Activated CD8-positive, alpha-beta memory T cell treated with anti-CD3 and anti-CD28 coated beads, Interleukin-2, amount 50 U/mL, for 1 hour (primary cell): ENCODE measurements around the gene CRIP1.

ENCODE experiments used
- DNase-seq: peaks from one replicate; pipeline ENCODE4 v3.0.0-alpha.2; 2020; ENCODE audit errors: extremely low read depth

The CRIP1 gene

GRCh38 chr14:105486163-105486973, at the start of gene CRIP1:
TSS of gene CRIP1 (plus strand) at chr14:105486886. CDS start at chr14:105487260, 374 bp downstream.
- DNase-seq, result no peak

- no peak for DNase-seq
Measured at GRCh38 chr14:105436891-105437722, 49.6 kb upstream of the CRIP1 start.

DNA sequence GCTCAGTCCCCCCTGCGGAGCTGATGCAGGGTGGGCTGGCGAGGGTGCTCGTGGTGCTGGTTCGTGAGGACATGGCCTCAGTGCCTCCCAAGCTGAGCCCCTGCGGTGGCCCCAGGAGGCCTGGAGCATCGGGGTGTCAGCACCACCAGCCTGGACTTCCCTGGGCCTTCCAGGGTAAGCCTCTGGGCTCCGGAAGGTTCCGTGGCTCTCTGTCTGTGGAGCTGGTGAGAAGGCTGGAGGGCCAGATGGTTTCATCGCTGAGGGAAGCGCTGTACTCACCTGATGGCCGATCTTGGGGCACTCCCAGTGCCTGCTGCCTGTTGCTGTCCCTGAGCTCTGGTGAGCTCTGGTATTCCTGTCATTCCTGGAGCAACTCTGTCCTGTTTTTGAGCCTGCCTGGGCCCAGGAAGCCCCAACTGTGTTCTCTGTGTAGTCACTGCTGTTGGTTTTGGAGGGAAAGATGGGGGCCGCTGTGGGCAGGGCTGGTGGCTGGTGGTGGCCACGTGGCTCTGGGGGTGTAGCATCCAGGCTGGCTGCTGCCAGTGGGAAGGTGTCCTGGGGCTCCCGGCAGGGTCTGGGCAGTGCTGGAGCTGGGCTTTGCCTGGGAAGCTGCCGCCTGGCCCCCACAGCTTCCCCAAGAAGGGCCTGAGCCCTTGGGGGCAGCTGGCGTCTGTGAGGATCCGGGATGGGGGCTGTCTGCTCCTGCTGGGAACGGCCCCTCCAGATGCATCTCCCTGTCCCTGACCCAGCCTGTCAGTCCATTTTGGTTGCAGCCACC, 48.8 kb upstream of the CRIP1 start:
- no peak for DNase-seq

DNA sequence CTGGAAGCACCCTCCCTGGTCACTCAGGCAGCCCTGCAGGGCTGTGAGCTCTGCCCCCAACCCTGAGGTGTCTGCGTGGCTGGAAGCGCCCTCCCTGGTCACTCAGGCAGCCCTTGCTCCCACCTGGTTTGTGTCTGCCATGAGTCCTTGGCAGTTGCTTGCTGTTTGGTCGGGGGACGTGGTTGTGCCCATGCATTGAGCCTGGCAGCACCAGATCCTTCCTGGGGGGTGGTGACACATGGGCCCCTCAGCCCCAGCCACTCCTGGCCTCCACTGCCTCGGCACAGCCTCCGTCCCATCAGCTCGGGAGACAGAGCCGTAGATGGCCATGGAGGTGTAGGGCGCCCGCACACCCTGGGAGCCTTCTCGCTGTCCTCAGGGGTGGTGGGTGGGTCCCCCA, 47.5 kb upstream of the CRIP1 start:
- DNase-seq, result no peak

GRCh38 chr14:105439710-105440553, 46.8 kb upstream of the CRIP1 start:
- no peak for DNase-seq

GRCh38 chr14:105440554-105440900, 46.2 kb upstream of the CRIP1 start:
- DNase-seq, result no peak

DNA sequence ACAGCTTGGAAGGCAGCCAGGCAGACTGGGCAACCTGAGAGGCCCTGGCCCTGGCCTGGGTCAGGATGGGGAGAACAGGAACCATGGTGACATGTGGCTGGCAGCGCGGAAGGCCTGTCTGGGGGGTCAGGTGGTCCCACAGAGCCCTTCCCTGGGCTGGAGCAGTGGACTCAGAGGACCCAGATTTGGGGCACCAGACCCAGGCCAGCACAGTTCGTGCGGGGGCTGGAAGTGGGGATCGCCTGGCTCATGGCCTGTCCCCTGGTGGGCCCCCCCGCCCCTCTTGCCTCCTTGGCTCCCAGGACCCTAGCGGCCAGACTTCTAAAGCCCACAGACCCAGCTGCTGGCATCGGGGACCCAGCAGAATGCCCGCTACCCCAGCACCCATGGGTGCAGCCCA, 45.7 kb upstream of the CRIP1 start:
- no peak for DNase-seq

- DNase-seq, result no peak
Measured at GRCh38 chr14:105442125-105442524, 44.6 kb upstream of the CRIP1 start.

GRCh38 chr14:105442834-105443233, 43.9 kb upstream of the CRIP1 start:
- no peak for DNase-seq

DNA sequence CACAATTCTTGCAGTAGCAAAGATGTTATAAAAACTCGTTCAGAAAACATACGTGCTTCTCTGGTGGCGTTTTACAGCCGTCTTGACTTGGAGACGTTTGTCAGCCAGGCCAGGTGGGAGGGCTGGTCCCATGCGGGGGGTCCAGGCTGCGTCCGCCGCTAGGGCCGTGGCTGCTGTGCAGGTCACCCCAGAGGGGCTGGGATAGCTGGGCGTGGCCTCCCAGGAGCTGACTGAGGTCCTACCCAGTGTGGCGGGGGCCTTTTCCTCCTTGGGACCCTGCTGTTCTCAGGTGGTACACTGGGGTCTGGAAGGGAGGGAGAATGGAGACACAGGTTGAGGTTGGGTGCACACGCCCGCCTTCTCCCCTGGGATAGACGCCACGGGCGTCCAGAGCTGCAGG, 41.8 kb upstream of the CRIP1 start:
- no peak for DNase-seq

DNA sequence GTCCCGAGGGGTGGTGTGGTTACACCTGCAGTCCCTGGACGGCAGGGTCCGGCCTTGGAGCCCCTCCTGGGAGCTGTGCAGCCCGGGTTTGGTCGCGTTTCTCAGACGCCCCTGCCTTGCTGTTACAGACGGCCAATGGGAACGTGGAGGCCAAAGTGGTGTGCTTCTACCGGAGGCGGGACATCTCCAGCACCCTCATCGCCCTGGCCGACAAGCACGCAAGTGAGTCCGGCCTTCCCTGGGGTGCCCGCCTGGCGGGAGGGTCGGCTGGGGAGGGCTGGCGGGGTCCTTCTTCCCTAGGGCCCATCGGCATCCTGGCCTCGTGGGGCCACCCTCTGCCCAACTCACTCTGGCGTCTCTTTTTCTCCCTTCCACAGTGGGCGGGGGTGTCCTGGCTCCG, 41.4 kb upstream of the CRIP1 start:
- DNase-seq, result no peak

GRCh38 chr14:105445901-105446845, 40.5 kb upstream of the CRIP1 start:
- no peak for DNase-seq

GRCh38 chr14:105446971-105447370, 39.7 kb upstream of the CRIP1 start:
- no peak for DNase-seq

- DNase-seq, result no peak
Measured at GRCh38 chr14:105447651-105448640, 38.7 kb upstream of the CRIP1 start.

DNA sequence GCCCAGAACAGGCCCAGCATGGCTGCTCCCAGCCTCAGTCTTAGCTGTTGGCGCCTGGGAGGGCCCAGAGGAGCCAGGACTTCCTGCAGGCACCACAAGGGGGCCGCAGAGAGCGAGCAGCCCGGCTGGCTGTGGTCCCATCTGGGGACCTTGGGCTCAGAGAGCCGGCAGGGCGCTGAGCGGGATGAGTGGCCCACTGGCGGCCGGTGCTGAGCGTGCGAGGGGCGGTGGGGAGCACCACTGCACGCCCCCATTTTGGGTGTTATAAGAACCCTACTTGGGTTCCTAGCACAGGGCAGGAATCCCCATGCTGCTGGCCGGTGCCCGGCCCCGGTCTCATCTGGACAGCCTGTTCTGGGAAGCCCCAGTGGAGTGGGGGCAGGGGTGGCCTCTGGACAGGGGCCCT, 38.0 kb upstream of the CRIP1 start:
- peak; percentile 20 for DNase-seq

- no peak for DNase-seq
Measured at GRCh38 chr14:105449276-105450122, 37.2 kb upstream of the CRIP1 start.

- DNase-seq, result no peak
Measured at GRCh38 chr14:105450123-105450505, 36.6 kb upstream of the CRIP1 start.
